Keratinocyte (primary cell): ENCODE data around the gene ETV4. TPM values are rescaled to one million over a fixed set of nuclear protein-coding genes. Genes with fewer than 3 reads are reported as not detected.

ENCODE experiments used
- DNase-seq: peaks from one replicate; pipeline ENCODE4 v3.0.0-alpha.2; 2011; ENCODE audit warnings: low read depth, missing footprints, low spot score
- FAIRE-seq: peaks from 2 replicates; lab custom pipeline; 2011; peaks lifted over from hg19 to GRCh38; lab: Jason Lieb, UNC
- H2AFZ ChIP-seq: 2 replicates; pipeline ENCODE4 v1.6.0; 2012; ENCODE audit warnings: low read length, control low read depth, inconsistent platforms; ENCODE audit not compliant: control insufficient read depth
- H3K27ac ChIP-seq: 2 replicates; pipeline ENCODE4 v1.5.1; 2011; ENCODE audit warnings: low read length; ENCODE audit not compliant: control insufficient read depth, insufficient read depth
- H3K27me3 ChIP-seq: 3 replicates; pipeline ENCODE4 v1.6.0; 2011; ENCODE audit warnings: low read length; ENCODE audit not compliant: control insufficient read depth, insufficient read depth; ENCODE audit errors: extremely low read depth
- H3K36me3 ChIP-seq, 2 experiments: 2 replicates in 1 of 2; 3 replicates in 1 of 2; pipeline ENCODE4 v1.5.1; 2011; ENCODE audit warnings: low read length in 2 of 2, mild to moderate bottlenecking in 1 of 2; ENCODE audit not compliant: control insufficient read depth in 2 of 2, insufficient read depth in 2 of 2; ENCODE audit errors: extremely low read depth in 1 of 2
- H3K4me1 ChIP-seq: 3 replicates; pipeline ENCODE4 v1.5.1; 2011; ENCODE audit warnings: low read length; ENCODE audit not compliant: control insufficient read depth, insufficient read depth; ENCODE audit errors: extremely low read depth
- H3K4me2 ChIP-seq: 3 replicates; pipeline ENCODE4 v1.6.0; 2011; ENCODE audit warnings: low read depth, low read length; ENCODE audit not compliant: control insufficient read depth, insufficient read depth; ENCODE audit errors: extremely low read depth
- H3K4me3 ChIP-seq, 3 experiments: fragments of 200-600 bp in 1 of 3; sonication (generic) in 1 of 3; 2 replicates in 2 of 3; 3 replicates in 1 of 3; pipeline ENCODE4 v1.5.1; 2011 to 2016; ENCODE audit warnings: low read length in 3 of 3, mild to moderate bottlenecking in 3 of 3, control low read depth in 2 of 3, inconsistent platforms in 1 of 3, low read depth in 1 of 3, mixed read lengths in 1 of 3, mixed run types in 1 of 3, moderate library complexity in 1 of 3; ENCODE audit not compliant: control insufficient read depth in 2 of 3, insufficient read depth in 2 of 3; ENCODE audit errors: extremely low read depth in 1 of 3
- H3K79me2 ChIP-seq: 2 replicates; pipeline ENCODE4 v1.6.0; 2012; ENCODE audit warnings: low read length; ENCODE audit not compliant: control insufficient read depth, insufficient read depth
- H3K9ac ChIP-seq: 3 replicates; pipeline ENCODE4 v1.6.0; 2011; ENCODE audit warnings: low read length; ENCODE audit not compliant: control insufficient read depth, insufficient read depth; ENCODE audit errors: extremely low read depth
- H3K9me1 ChIP-seq: 3 replicates; pipeline ENCODE4 v1.6.0; 2011; ENCODE audit warnings: low read length; ENCODE audit not compliant: control insufficient read depth, insufficient read depth; ENCODE audit errors: extremely low read depth
- H3K9me3 ChIP-seq: 2 replicates; pipeline ENCODE4 v1.5.1; 2012; ENCODE audit warnings: low read depth, low read length; ENCODE audit not compliant: control insufficient read depth
- H4K20me1 ChIP-seq: 3 replicates; pipeline ENCODE4 v1.6.0; 2011; ENCODE audit warnings: low read length; ENCODE audit not compliant: control insufficient read depth, insufficient read depth; ENCODE audit errors: extremely low read depth
- EZH2 ChIP-seq: IDR thresholded peaks from one replicate; pipeline ENCODE4 v1.6.1; 2012; ENCODE audit warnings: inconsistent platforms, mild to moderate bottlenecking, low read length, moderate library complexity
- dilution Hi-C: fragments of 300-500 bp; cut with MboI; formaldehyde crosslinking; loops from one replicate; pipeline ENCODE4 v1.7.0; 2020; ENCODE audit warnings: low sequenced_read_pairs; ENCODE audit not compliant: extremely low pct_ligation_motif_present
- polyA plus RNA-seq, 5 experiments: library from polyadenylated mRNA; depleted of rRNA in 3 of 5; stranded (reverse) in 3 of 5; stranded (forward) in 1 of 5; unstranded in 1 of 5; fragments of >200 nt; gene quantifications; 1 replicate in 1 of 5; 2 replicates in 3 of 5; 3 replicates in 1 of 5; pipeline versions ENCODE4 v1.2.1 to v1.2.3, GENCODE V29; 2011 to 2012; ENCODE audit warnings: missing spikeins in 2 of 5, low read depth in 1 of 5, low replicate concordance in 1 of 5
- TF ChIP-seq, protein P1 (sequence below), 3 experiments: IDR thresholded peaks in 1 of 3; conservative IDR thresholded peaks in 1 of 3; optimal IDR thresholded peaks in 1 of 3; 2 replicates in 2 of 3; 3 replicates in 1 of 3; pipeline versions ENCODE3 to v1.5.1; 2011; ENCODE audit warnings: low read length in 3 of 3, mild to moderate bottlenecking in 3 of 3, moderate library complexity in 2 of 3, control low read depth in 1 of 3, inconsistent platforms in 1 of 3; ENCODE audit not compliant: insufficient read depth in 2 of 3; ENCODE audit errors: extremely low read depth in 1 of 3

Gene ETV4
- polyA plus RNA-seq, 1 donor (not counting 4 experiments of a cell fraction or from before 2014, with no cell fraction given), result 33.6 TPM

DNA sequence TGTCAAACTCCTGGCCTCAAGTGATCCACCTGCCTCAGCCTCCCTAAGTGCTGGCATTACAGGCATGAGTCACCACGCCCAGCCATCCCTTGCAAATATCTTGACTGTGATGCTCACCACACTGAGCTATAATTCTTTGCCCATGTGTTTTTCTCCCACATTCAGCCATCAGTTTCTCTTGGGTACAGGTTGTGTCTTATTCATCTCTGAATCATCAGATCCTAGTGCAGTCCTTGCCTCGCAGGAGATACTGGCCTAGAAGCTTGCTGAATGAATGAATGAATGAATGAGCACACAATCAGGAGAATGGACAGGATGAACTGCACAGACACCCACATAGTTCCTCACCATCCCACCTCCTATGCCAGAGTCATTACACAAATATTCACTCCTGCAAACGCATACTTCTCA is 24.4 kb upstream of the ETV4 start:
- Histone ChIP-seq H3K4me3 (no peak overlapping the region), H3K4me2 (no peak overlapping the region), H3K9me3 (no peaks in the 10 kb centered on the region), H3K79me2 (no peaks in the 10 kb centered on the region), H3K4me1 (peaks cover 16% of the 10 kb centered on the region), H3K27me3 (no peaks in the 10 kb centered on the region), H3K9me1 (peaks cover 2% of the 10 kb centered on the region), H3K9ac (no peak overlapping the region), H3K36me3 (no peaks in the 10 kb centered on the region), H3K27ac (peak overlapping the region; percentile 20), H2AFZ (no peak overlapping the region), H4K20me1 (no peaks in the 10 kb centered on the region)
- DNase-seq (peak; percentile 89), FAIRE-seq (peak; percentile 94)
- no peak for TF ChIP-seq EZH2
- TF ChIP-seq, protein P1, sequence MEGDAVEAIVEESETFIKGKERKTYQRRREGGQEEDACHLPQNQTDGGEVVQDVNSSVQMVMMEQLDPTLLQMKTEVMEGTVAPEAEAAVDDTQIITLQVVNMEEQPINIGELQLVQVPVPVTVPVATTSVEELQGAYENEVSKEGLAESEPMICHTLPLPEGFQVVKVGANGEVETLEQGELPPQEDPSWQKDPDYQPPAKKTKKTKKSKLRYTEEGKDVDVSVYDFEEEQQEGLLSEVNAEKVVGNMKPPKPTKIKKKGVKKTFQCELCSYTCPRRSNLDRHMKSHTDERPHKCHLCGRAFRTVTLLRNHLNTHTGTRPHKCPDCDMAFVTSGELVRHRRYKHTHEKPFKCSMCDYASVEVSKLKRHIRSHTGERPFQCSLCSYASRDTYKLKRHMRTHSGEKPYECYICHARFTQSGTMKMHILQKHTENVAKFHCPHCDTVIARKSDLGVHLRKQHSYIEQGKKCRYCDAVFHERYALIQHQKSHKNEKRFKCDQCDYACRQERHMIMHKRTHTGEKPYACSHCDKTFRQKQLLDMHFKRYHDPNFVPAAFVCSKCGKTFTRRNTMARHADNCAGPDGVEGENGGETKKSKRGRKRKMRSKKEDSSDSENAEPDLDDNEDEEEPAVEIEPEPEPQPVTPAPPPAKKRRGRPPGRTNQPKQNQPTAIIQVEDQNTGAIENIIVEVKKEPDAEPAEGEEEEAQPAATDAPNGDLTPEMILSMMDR (optimal IDR thresholded peaks at IDR 0.05 in 1 of 3, IDR thresholded peaks at IDR 0.05 in 1 of 3, conservative IDR thresholded peaks at IDR 0.05 in 1 of 3; ENCODE audit: extremely low read depth in 1 of 3, insufficient read depth in 2 of 3, low read length in 3 of 3), result no peak
- dilution Hi-C loops, result no loop called here

DNA sequence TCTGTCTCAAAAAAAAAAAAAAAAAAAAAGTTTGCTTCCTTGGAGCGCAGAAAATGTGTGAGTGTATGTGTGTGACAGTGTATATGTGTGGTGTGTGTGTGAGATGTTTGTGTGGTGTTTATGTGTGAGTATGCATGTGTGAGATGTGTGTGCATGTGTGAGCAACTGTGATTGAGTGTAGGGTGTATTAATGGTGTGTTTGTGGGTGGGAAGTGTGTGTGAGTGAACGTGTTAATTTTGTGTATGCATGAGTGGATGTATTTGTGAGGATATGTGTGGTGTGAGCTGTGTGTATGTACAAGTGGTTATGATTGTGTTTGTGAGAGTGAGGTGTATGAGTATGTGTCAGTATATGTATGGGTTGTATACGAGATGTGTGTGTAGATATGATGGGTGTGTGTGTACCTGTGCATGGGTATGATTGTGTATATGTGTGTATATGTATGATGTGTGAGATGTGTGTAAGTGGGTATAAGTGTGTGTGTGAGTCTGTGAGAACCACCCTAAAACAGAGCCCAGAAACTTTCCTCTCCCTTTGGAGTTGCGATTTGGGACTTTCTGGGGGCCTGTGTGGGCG is 22.5 kb upstream of the ETV4 start:
- no peak for FAIRE-seq
- H3K4me1 ChIP-seq, result peaks cover 11% of the 10 kb centered on the region
- no peaks in the 10 kb centered on the region for H3K27me3 ChIP-seq
- H3K4me3 ChIP-seq, result no peak overlapping the region
- no peak overlapping the region for H2AFZ ChIP-seq
- TF ChIP-seq EZH2, result no peak
- TF ChIP-seq, protein P1 (optimal IDR thresholded peaks at IDR 0.05 in 1 of 3, IDR thresholded peaks at IDR 0.05 in 1 of 3, conservative IDR thresholded peaks at IDR 0.05 in 1 of 3; ENCODE audit: extremely low read depth in 1 of 3, insufficient read depth in 2 of 3, low read length in 3 of 3), result no peak
- peaks cover 2% of the 10 kb centered on the region for H3K9me1 ChIP-seq
- no peaks in the 10 kb centered on the region for H4K20me1 ChIP-seq
- no peaks in the 10 kb centered on the region for H3K9me3 ChIP-seq
- no peaks in the 10 kb centered on the region for H3K36me3 ChIP-seq
- H3K9ac ChIP-seq, result no peak overlapping the region
- H3K79me2 ChIP-seq, result no peaks in the 10 kb centered on the region
- no peak overlapping the region for H3K27ac ChIP-seq
- H3K4me2 ChIP-seq, result no peak overlapping the region
- dilution Hi-C loops, result no loop called here
- DNase-seq, result no peak
